Hepatocyte (in vitro differentiated cells): ENCODE measurements around the gene TP53I13. TPM values are rescaled to one million over a fixed set of nuclear protein-coding genes. Genes with fewer than 3 reads are reported as not detected.

ENCODE experiments used
- DNase-seq: peaks from one replicate; pipeline ENCODE4 v3.0.0-alpha.2; 2016; ENCODE audit warnings: low spot score
- H2AFZ ChIP-seq: fragments of 200-600 bp; sonication (generic); 2 replicates; pipeline ENCODE4 v1.6.0; 2016; ENCODE audit warnings: antibody characterized with exemption, mild to moderate bottlenecking
- H3K27ac ChIP-seq: fragments of 200-600 bp; sonication (generic); 2 replicates; pipeline ENCODE4 v1.5.1; 2016; ENCODE audit warnings: mild to moderate bottlenecking
- H3K27me3 ChIP-seq: fragments of 200-600 bp; sonication (generic); 2 replicates; pipeline ENCODE4 v1.6.1; 2016
- H3K36me3 ChIP-seq: fragments of 200-600 bp; sonication (generic); replicated peaks from 2 replicates; pipeline ENCODE4 v1.5.1; 2016; ENCODE audit warnings: low read depth; ENCODE audit not compliant: insufficient read depth
- H3K4me1 ChIP-seq: fragments of 200-600 bp; sonication (generic); 2 replicates; pipeline ENCODE4 v1.5.1; 2016; ENCODE audit warnings: mild to moderate bottlenecking, moderate library complexity; ENCODE audit not compliant: insufficient read depth
- H3K4me2 ChIP-seq: fragments of 200-600 bp; sonication (generic); 2 replicates; pipeline ENCODE4 v1.6.0; 2016
- H3K4me3 ChIP-seq: fragments of 200-600 bp; sonication (generic); 2 replicates; pipeline ENCODE4 v1.5.1; 2016; ENCODE audit warnings: mild to moderate bottlenecking
- H3K79me2 ChIP-seq: fragments of 200-600 bp; sonication (generic); 2 replicates; pipeline ENCODE4 v1.6.0; 2017; ENCODE audit warnings: mild to moderate bottlenecking
- H3K9me2 ChIP-seq: fragments of 200-600 bp; sonication (generic); replicated peaks from 2 replicates; pipeline ENCODE4 v1.6.0; 2017; ENCODE audit warnings: mild to moderate bottlenecking; ENCODE audit not compliant: insufficient read depth
- H3K9me3 ChIP-seq: fragments of 200-600 bp; sonication (generic); 2 replicates; pipeline ENCODE4 v1.5.1; 2016; ENCODE audit warnings: low read depth, mild to moderate bottlenecking
- H4K20me1 ChIP-seq: fragments of 200-600 bp; sonication (generic); 2 replicates; pipeline ENCODE4 v1.6.0; 2016; ENCODE audit warnings: mild to moderate bottlenecking; ENCODE audit not compliant: insufficient read depth, poor library complexity, severe bottlenecking
- EZH2 ChIP-seq: fragments of 200-600 bp; sonication (generic); IDR thresholded peaks from 2 replicates; pipeline ENCODE4 v1.6.1; 2016; ENCODE audit warnings: antibody characterized with exemption, mild to moderate bottlenecking, borderline replicate concordance
- EZH2phosphoT487 ChIP-seq: fragments of 200-600 bp; sonication (generic); IDR thresholded peaks from one replicate; pipeline ENCODE4 v1.6.1; 2018; ENCODE audit warnings: antibody characterized with exemption, mild to moderate bottlenecking, low read depth, moderate library complexity; ENCODE audit not compliant: unreplicated experiment, severe bottlenecking
- WGBS: methylation state at CpG from one replicate; pipeline ENCODE4 v1.1.6; 2016; ENCODE audit warnings: low lambda C conversion rate; ENCODE audit errors: missing lambda C conversion rate; 5-methylcytosine and 5-hydroxymethylcytosine counted together
- polyA plus RNA-seq: library from polyadenylated mRNA; unstranded; fragments of >200 nt; fragmentation: Nextera tagmentation; extraction: Ambion mirVana; gene quantifications from 2 replicates; pipeline ENCODE4 v1.2.1, GENCODE V29; 2016
- total RNA-seq: library from RNA; depleted of rRNA; stranded (reverse); fragments of >200 nt; gene quantifications from 2 replicates; pipeline ENCODE4 v1.2.3, GENCODE V29; 2014
- TF ChIP-seq, protein P1 (sequence below): fragments of 200-600 bp; sonication (generic); IDR thresholded peaks from 2 replicates; pipeline ENCODE4 v1.5.1; 2016; ENCODE audit warnings: antibody characterized with exemption, mild to moderate bottlenecking; ENCODE audit not compliant: poor library complexity

TP53I13 gene
- total and polyA plus RNA-seq, 2 experiments from 2014 or later: 43.4 to 92.9 TPM

DNA sequence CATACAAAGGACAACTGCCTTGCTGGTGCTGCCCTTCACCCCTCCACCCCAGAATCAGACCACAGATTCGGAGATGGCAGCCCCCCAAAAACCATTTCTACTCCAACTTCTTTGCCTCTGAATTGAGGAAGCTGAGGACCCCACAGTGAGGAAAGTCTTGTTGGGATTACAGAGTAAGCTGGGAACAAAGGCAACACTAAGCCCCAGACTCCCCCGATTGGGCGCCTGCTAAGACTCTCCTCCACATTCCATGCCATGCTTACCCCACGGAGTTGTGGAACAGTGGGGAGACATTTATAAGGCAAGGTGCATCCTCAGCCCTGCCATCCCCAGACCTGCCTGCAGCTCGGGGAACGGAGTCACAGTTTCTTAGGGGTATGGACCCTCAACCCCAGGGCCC is 19.1 kb downstream of the TP53I13 start:
- Histone ChIP-seq H3K4me3 (no peak overlapping the region), H3K9me3 (no peaks in the 10 kb centered on the region), H3K79me2 (peaks cover 55% of the 10 kb centered on the region), H3K36me3 (no peaks in the 10 kb centered on the region), H3K27ac (no peak overlapping the region), H3K9me2 (no peaks in the 10 kb centered on the region), H4K20me1 (peaks cover 43% of the 10 kb centered on the region), H2AFZ (no peak overlapping the region), H3K4me2 (peak overlapping the region; percentile 93), H3K4me1 (peaks cover 33% of the 10 kb centered on the region), H3K27me3 (no peaks in the 10 kb centered on the region)
- TF ChIP-seq EZH2: no peak
- no peak for TF ChIP-seq EZH2phosphoT487
- TF ChIP-seq, protein P1, sequence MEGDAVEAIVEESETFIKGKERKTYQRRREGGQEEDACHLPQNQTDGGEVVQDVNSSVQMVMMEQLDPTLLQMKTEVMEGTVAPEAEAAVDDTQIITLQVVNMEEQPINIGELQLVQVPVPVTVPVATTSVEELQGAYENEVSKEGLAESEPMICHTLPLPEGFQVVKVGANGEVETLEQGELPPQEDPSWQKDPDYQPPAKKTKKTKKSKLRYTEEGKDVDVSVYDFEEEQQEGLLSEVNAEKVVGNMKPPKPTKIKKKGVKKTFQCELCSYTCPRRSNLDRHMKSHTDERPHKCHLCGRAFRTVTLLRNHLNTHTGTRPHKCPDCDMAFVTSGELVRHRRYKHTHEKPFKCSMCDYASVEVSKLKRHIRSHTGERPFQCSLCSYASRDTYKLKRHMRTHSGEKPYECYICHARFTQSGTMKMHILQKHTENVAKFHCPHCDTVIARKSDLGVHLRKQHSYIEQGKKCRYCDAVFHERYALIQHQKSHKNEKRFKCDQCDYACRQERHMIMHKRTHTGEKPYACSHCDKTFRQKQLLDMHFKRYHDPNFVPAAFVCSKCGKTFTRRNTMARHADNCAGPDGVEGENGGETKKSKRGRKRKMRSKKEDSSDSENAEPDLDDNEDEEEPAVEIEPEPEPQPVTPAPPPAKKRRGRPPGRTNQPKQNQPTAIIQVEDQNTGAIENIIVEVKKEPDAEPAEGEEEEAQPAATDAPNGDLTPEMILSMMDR: no peak
- no peak for DNase-seq
- WGBS: 88% methylated on average over 6 of the region's 6 CpGs

DNA sequence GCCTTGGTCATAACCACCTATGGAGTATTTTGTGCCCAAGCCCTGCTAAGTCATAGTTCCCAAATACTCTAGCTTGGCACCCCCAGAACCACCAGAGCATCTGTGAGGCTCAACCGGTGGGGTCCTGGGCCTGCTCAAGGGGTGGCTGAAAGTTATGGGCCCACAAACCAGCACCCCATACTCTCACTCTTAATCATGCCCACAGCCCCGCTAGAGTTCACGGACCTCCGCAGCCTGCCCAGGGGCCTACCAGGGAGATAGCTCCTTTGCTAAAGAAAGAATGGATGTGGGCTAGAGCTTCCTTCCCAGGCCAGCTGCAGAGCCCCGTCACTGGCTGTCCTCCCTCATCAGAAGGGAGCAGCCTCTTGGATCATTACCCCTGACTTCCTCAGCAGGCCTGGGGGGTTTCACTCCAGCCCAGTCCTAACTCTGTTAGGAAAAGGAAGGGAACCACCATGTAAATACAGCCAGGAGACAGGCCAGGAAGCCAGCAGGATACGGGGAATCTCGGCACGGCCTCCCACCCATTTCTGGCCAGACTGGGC is 19.6 kb downstream of the TP53I13 start:
- whole genome bisulfite sequencing: 46% methylated on average over 8 of the region's 8 CpGs
- no peaks in the 10 kb centered on the region for H3K36me3 ChIP-seq
- TF ChIP-seq, protein P1: no peak
- no peak for TF ChIP-seq EZH2
- TF ChIP-seq EZH2phosphoT487: no peak
- peaks cover 43% of the 10 kb centered on the region for H4K20me1 ChIP-seq
- H3K9me2 ChIP-seq: no peaks in the 10 kb centered on the region
- H3K4me2 ChIP-seq: peak overlapping the region; percentile 93
- H2AFZ ChIP-seq: peak overlapping the region; percentile 9
- H3K27ac ChIP-seq: peak overlapping the region; percentile 71
- peak overlapping the region; percentile 45 for H3K4me3 ChIP-seq
- H3K9me3 ChIP-seq: no peaks in the 10 kb centered on the region
- H3K4me1 ChIP-seq: peaks cover 36% of the 10 kb centered on the region
- H3K79me2 ChIP-seq: peaks cover 55% of the 10 kb centered on the region
- H3K27me3 ChIP-seq: no peaks in the 10 kb centered on the region
- no peak for DNase-seq

DNA sequence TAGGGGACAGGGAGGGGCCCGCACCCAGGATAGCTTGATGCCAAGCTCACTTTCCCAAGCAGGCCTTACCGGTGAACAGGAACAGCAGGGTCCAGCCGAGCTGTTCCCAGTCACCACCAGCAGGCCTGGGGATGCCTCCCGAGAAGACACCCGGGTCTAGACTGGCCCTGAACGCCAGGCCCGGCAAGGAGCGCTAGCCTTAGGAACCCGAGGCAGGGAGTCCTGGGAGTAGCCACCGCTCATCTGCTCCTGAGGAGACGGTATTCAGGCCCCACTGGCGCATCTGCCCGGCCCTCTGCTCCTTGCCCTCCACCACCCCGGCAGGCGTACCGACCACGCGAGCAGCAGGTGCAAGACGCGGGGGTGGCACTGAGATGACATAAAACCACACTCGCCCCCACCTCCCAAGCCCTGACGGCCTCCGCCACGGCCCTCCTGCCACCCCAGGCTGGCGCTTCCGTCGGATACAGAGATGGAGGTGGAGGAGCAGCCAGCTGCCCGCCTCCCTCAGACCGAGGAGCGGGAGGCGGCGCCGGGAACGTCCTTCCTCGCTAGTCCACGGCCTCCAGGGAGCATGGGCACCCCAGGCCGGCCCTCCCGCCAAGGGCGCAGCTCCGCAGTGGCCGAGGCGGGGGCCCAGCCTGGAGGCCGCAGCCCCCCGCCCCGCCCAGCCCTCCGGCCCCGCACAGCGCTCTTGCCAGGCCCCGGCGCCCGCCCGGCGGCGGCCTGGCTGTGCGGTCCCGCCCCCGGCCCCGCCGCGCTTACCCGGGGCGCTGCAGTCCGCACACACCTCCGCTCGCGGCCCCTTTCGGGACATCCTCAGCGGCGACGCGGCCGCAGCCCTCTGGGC is 20.3 kb downstream of the TP53I13 start:
- Histone ChIP-seq H3K79me2 (peaks cover 50% of the 10 kb centered on the region), H3K4me1 (peaks cover 36% of the 10 kb centered on the region), H2AFZ (peak overlapping the region; percentile 9), H3K9me2 (no peaks in the 10 kb centered on the region), H4K20me1 (peaks cover 41% of the 10 kb centered on the region), H3K4me3 (peak overlapping the region; percentile 45), H3K9me3 (no peaks in the 10 kb centered on the region), H3K4me2 (peak overlapping the region; percentile 93), H3K36me3 (no peaks in the 10 kb centered on the region), H3K27me3 (no peaks in the 10 kb centered on the region), H3K27ac (peak overlapping the region; percentile 71)
- 3% methylated on average over 30 of the region's 72 CpGs for WGBS
- TF ChIP-seq, protein P1: no peak
- TF ChIP-seq EZH2phosphoT487: no peak
- TF ChIP-seq EZH2: no peak
- peak; percentile 67 for DNase-seq
